GM23338 (cell line): Measurements from ENCODE around the gene DLX2. TPM values are rescaled to one million over a fixed set of nuclear protein-coding genes. Genes with fewer than 3 reads are reported as not detected.
A peak's percentile ranks its signal among the peaks of the same experiment; 100 is the strongest.

Experiments used
- ATAC-seq: fragments of 200-7000 bp; cut with Tn5 transposase; 3 replicates; pipeline ENCODE4 v1.9.1; 2020
- DNase-seq: peaks from one replicate; pipeline ENCODE4 v3.0.0-alpha.2; 2015; ENCODE audit warnings: low spot score
- H2AFZ ChIP-seq: fragments of 200-600 bp; sonication (generic); 2 replicates; pipeline ENCODE4 v1.8.0; 2016; ENCODE audit warnings: antibody characterized with exemption, mild to moderate bottlenecking, moderate library complexity
- H3F3A ChIP-seq: fragments of 200-600 bp; sonication (generic); replicated peaks from 2 replicates; pipeline ENCODE4 v1.8.0; 2017; ENCODE audit warnings: antibody characterized with exemption, mixed run types, low read depth
- H3K27ac ChIP-seq: fragments of 200-600 bp; sonication (generic); 2 replicates; pipeline ENCODE4 v1.6.1; 2016; ENCODE audit warnings: low read depth
- H3K27me3 ChIP-seq: fragments of 200-600 bp; sonication (generic); 2 replicates; pipeline ENCODE4 v1.8.0; 2016; ENCODE audit warnings: mild to moderate bottlenecking, mixed run types, moderate library complexity; ENCODE audit not compliant: insufficient read depth
- H3K36me3 ChIP-seq: fragments of 200-600 bp; sonication (generic); 2 replicates; pipeline ENCODE4 v1.8.0; 2016; ENCODE audit warnings: mild to moderate bottlenecking; ENCODE audit not compliant: insufficient read depth
- H3K4me1 ChIP-seq: fragments of 200-600 bp; sonication (generic); 2 replicates; pipeline ENCODE4 v1.8.0; 2016; ENCODE audit warnings: mild to moderate bottlenecking, moderate library complexity; ENCODE audit not compliant: insufficient read depth
- H3K4me2 ChIP-seq: fragments of 200-600 bp; sonication (generic); 2 replicates; pipeline ENCODE4 v1.7.1; 2017; ENCODE audit warnings: mixed run types
- H3K4me3 ChIP-seq: fragments of 200-600 bp; sonication (generic); 2 replicates; pipeline ENCODE4 v1.6.1; 2016; ENCODE audit warnings: mixed run types
- H3K79me2 ChIP-seq: fragments of 200-600 bp; sonication (generic); replicated peaks from 2 replicates; pipeline ENCODE4 v1.8.0; 2017; ENCODE audit warnings: mild to moderate bottlenecking; ENCODE audit not compliant: insufficient read depth
- H3K9me2 ChIP-seq: fragments of 200-600 bp; sonication (generic); 2 replicates; pipeline ENCODE4 v1.8.0; 2017; ENCODE audit not compliant: insufficient read depth
- H4K20me1 ChIP-seq: fragments of 200-600 bp; sonication (generic); replicated peaks from 2 replicates; pipeline ENCODE4 v1.8.0; 2017; ENCODE audit warnings: mild to moderate bottlenecking; ENCODE audit not compliant: insufficient read depth
- H3K27ac Mint-ChIP-seq: 2 replicates; pipeline ENCODE4 v1.8.0; 2020; ENCODE audit warnings: inconsistent platforms, mild to moderate bottlenecking, moderate library complexity, mixed read lengths
- H3K27me3 Mint-ChIP-seq: 3 replicates; pipeline ENCODE4 v1.8.0; 2022; ENCODE audit warnings: low read depth, mild to moderate bottlenecking, moderate library complexity, mixed read lengths, inconsistent platforms; ENCODE audit not compliant: insufficient read depth, poor library complexity
- H3K36me3 Mint-ChIP-seq: 3 replicates; pipeline ENCODE4 v1.8.0; 2021; ENCODE audit warnings: low read depth, mild to moderate bottlenecking, inconsistent platforms, moderate library complexity, mixed read lengths
- H3K4me1 Mint-ChIP-seq: 3 replicates; pipeline ENCODE4 v1.8.0; 2020; ENCODE audit warnings: mild to moderate bottlenecking, inconsistent platforms, mixed read lengths
- H3K4me3 Mint-ChIP-seq: 3 replicates; pipeline ENCODE4 v1.8.0; 2021; ENCODE audit warnings: moderate library complexity, mild to moderate bottlenecking, inconsistent platforms, mixed read lengths
- H3K9me3 Mint-ChIP-seq: 3 replicates; pipeline ENCODE4 v1.8.0; 2020; ENCODE audit warnings: moderate library complexity, mild to moderate bottlenecking, inconsistent platforms, mixed read lengths
- EZH2 ChIP-seq: fragments of 200-600 bp; sonication (generic); IDR thresholded peaks from one replicate; pipeline ENCODE4 v1.8.0; 2017; ENCODE audit warnings: antibody characterized with exemption, mild to moderate bottlenecking, low read depth; ENCODE audit not compliant: unreplicated experiment
- EZH2phosphoT487 ChIP-seq: fragments of 200-600 bp; sonication (generic); IDR thresholded peaks from one replicate; pipeline ENCODE4 v1.8.1; 2018; ENCODE audit warnings: antibody characterized with exemption; ENCODE audit not compliant: unreplicated experiment
- POLR2AphosphoS5 ChIP-seq: IDR thresholded peaks from 2 replicates; pipeline ENCODE4 v1.6.1; 2016; ENCODE audit warnings: antibody characterized with exemption, low read depth
- STAT1 ChIP-seq: IDR thresholded peaks from one replicate; pipeline ENCODE4 v1.6.1; 2016; ENCODE audit warnings: antibody characterized with exemption; ENCODE audit not compliant: unreplicated experiment
- polyA plus RNA-seq: library from polyadenylated mRNA; unstranded; fragments of >200 nt; fragmentation: Nextera tagmentation; extraction: Ambion mirVana; gene quantifications from 2 replicates; pipeline ENCODE4 v1.2.1, GENCODE V29; 2016
- total RNA-seq: library from RNA; depleted of rRNA; stranded (reverse); fragments of >200 nt; shearing (Covaris generic); gene quantifications from 2 replicates; pipeline ENCODE4 v1.2.3, GENCODE V29; 2014
- TF ChIP-seq, protein P1 (sequence below), 2 experiments: fragments of 200-600 bp in 1 of 2; sonication (generic) in 1 of 2; conservative IDR thresholded peaks; 2 replicates each; pipeline versions ENCODE4 v1.5.1 to v1.6.1; 2016 to 2017; ENCODE audit warnings: antibody characterized with exemption in 2 of 2, low read depth in 2 of 2, mild to moderate bottlenecking in 2 of 2, moderate library complexity in 1 of 2

Gene DLX2
- total and polyA plus RNA-seq, 2 experiments from 2014 or later, result 0.08 to 0.24 TPM

DNA sequence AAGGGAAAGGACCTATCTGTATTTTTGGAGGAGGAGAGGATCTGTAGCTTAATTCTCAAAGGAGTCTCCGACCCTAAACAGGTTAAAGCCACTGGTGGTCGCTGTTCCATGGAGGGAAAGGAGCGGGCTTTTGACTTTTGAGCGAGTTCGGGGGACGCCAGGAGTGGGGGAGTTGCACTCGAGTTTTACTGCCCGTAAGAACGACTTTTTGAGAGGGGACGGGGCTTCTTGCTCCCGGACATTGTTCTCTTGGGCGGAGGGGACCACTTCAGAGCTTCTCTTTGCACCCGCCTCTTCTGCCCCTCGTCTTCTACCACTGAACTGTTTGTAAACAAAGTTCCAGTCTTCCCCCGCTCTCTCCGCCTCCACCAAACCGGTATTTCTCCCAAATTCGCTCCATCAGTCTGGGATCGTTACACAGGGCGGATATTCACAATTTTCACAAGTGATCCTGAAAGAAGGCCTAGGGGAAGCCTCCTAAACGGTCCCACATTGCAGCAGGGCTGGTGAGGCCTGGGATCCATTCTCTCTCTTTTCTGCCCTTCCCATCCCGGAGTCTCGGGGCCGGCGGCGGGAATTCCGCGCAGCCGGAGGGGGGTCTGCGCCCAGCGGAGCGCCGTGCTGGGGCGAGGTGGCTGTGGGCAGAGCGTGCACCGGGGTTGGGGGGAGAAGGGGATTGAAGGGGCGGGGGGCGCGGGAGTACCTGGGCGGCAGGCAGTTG, 6.6 kb downstream of the DLX2 start:
- H3K27ac Mint-ChIP-seq, result no peak overlapping the region
- H3K27me3 ChIP-seq, result peaks cover 100% of the 10 kb centered on the region

DNA sequence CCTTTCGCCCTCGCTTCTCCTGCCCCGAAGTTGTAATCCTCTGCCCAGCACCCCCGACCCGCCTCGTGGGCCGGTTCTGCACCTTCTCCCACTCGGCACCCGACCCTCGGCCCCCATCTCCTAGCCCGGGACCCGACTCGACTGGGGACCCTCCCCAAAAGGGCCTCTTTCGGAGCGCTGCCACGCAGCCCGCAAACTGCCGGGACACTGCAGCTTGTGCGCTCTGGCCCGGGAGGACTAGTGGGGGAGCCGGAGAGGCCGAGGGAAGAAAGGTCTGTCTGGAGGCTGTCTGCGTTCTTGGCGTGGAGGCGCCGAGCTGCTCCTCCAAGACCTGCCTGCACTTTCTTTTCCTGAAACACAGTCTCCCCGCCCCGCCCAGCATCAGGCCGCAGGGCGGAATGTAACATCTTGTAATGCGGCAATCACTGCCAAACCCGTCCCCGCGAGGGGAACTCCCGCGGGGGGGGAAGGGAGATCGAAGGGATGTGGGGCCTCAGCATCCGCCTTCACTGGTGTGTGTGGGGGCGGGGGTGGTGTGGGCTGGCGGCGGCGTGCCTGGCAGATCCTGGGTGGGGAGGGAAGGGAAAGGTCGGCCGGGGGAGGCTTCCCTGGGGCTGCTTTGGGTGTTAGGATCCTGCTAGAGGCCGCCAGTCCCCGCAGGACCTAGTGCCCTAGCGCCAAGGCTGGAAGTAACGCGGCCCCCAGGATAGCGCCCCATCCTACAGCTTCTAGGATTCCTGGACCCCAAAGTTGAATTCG, 7.4 kb downstream of the DLX2 start:
- ATAC-seq, result peak; percentile 20
- no peaks in the 10 kb centered on the region for H3K79me2 ChIP-seq
- Mint-ChIP-seq H3K4me3 (peak overlapping the region; percentile 70), H3K27me3 (peaks cover 99% of the 10 kb centered on the region), H3K4me1 (peaks cover 49% of the 10 kb centered on the region), H3K36me3 (peaks cover 3% of the 10 kb centered on the region; the same call in 1 of the 3 replicates), H3K27ac (no peak overlapping the region), H3K9me3 (peaks cover 6% of the 10 kb centered on the region; the same call in 1 of the 3 replicates)
- H3F3A ChIP-seq, result peaks cover 41% of the 10 kb centered on the region
- TF ChIP-seq EZH2, result peak; percentile 89
- TF ChIP-seq POLR2AphosphoS5, result no peak
- DNase-seq, result peak; percentile 85
- H3K36me3 ChIP-seq, result no peaks in the 10 kb centered on the region
- peak overlapping the region; percentile 88 for H3K4me2 ChIP-seq
- no peak overlapping the region for H3K27ac ChIP-seq
- H3K27me3 ChIP-seq, result peaks cover 100% of the 10 kb centered on the region
- peak overlapping the region; percentile 57 for H3K4me3 ChIP-seq
- H2AFZ ChIP-seq, result peak overlapping the region; percentile 88
- H3K9me2 ChIP-seq, result no peaks in the 10 kb centered on the region
- H3K4me1 ChIP-seq, result peaks cover 87% of the 10 kb centered on the region
- H4K20me1 ChIP-seq, result peaks cover 27% of the 10 kb centered on the region

More for the DNA sequence above, 6.6 kb downstream of the DLX2 start:
- Histone ChIP-seq H3K36me3 (no peaks in the 10 kb centered on the region), H2AFZ (peak overlapping the region; percentile 88), H4K20me1 (peaks cover 26% of the 10 kb centered on the region), H3K9me2 (no peaks in the 10 kb centered on the region), H3K4me1 (peaks cover 87% of the 10 kb centered on the region), H3F3A (peaks cover 40% of the 10 kb centered on the region), H3K4me3 (peak overlapping the region; percentile 57), H3K4me2 (peak overlapping the region; percentile 88), H3K27ac (no peak overlapping the region), H3K79me2 (no peaks in the 10 kb centered on the region)
- TF ChIP-seq EZH2, result peak; percentile 84
- no peak for TF ChIP-seq STAT1
- peak; percentile 53 for TF ChIP-seq EZH2phosphoT487
- TF ChIP-seq, protein P1, sequence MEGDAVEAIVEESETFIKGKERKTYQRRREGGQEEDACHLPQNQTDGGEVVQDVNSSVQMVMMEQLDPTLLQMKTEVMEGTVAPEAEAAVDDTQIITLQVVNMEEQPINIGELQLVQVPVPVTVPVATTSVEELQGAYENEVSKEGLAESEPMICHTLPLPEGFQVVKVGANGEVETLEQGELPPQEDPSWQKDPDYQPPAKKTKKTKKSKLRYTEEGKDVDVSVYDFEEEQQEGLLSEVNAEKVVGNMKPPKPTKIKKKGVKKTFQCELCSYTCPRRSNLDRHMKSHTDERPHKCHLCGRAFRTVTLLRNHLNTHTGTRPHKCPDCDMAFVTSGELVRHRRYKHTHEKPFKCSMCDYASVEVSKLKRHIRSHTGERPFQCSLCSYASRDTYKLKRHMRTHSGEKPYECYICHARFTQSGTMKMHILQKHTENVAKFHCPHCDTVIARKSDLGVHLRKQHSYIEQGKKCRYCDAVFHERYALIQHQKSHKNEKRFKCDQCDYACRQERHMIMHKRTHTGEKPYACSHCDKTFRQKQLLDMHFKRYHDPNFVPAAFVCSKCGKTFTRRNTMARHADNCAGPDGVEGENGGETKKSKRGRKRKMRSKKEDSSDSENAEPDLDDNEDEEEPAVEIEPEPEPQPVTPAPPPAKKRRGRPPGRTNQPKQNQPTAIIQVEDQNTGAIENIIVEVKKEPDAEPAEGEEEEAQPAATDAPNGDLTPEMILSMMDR (conservative IDR thresholded peaks at IDR 0.05; ENCODE audit: low read depth in 2 of 2), result peak; percentile 18 to 34; a peak in 3 of 4 replicates
- H3K4me1 Mint-ChIP-seq, result peaks cover 46% of the 10 kb centered on the region
- peak overlapping the region; percentile 70 for H3K4me3 Mint-ChIP-seq
- ATAC-seq (peak; percentile 4), DNase-seq (no peak)
- peaks cover 3% of the 10 kb centered on the region; the same call in 1 of the 3 replicates for H3K36me3 Mint-ChIP-seq
- peaks cover 99% of the 10 kb centered on the region for H3K27me3 Mint-ChIP-seq
- peaks cover 6% of the 10 kb centered on the region; the same call in 1 of the 3 replicates for H3K9me3 Mint-ChIP-seq
